ENCODE results near the gene IPO13.
A peak's percentile ranks its signal among the peaks of the same experiment; 100 is the strongest.

Gene IPO13

DNA sequence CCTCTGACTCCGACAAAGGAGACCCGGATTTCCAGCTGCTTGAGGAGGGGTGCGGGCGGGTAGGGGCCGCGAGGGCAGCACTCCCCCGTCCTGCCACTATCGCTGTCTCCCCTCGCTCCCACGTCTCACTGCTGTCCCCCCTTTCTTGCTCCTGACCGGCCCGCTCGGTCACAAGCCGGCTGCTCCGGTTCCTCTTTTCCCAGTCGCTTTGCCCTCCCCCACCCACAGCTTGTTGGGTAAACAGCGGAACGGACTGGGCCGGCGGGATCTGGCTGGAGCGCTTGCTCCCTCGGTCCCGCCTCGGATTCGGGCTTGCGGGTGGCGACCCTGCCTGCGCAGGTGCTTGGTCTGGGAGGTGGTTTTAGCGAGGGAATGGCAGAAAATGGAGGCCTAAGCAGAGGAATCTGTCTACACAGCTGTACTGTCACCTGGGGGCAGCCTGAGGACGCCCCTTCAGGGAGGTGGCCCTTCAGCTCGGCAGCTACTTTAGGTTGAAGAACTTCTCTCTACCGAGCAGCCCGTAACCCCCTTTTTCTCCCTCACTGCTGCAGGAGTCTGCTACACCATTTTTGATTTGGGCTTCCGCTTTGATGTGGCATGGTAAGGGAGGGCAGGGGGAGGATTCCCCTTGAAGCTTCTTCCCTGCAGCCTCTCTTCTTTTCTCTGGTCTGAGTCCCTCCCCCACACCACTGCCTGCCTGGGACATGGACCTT, 28.7 kb downstream of the IPO13 start:
- ChIA-PET CTCF (interaction anchor here (0.6 to 1.2 kb wide), 4 partner anchors 45 to 212 kb away, joined by 3 to 4 read pairs (median 4); no protein-coding TSS in a partner anchor), POLR2A (ENCODE audit: low non-redundant PET) (interaction anchor here (0.5 to 0.7 kb wide), 4 partner anchors 15 to 212 kb away, joined by 3 to 5 read pairs (median 5); no protein-coding TSS in a partner anchor)
- H3K27ac ChIP-seq, result peak overlapping the region; percentile 90
- TF ChIP-seq, protein P1, sequence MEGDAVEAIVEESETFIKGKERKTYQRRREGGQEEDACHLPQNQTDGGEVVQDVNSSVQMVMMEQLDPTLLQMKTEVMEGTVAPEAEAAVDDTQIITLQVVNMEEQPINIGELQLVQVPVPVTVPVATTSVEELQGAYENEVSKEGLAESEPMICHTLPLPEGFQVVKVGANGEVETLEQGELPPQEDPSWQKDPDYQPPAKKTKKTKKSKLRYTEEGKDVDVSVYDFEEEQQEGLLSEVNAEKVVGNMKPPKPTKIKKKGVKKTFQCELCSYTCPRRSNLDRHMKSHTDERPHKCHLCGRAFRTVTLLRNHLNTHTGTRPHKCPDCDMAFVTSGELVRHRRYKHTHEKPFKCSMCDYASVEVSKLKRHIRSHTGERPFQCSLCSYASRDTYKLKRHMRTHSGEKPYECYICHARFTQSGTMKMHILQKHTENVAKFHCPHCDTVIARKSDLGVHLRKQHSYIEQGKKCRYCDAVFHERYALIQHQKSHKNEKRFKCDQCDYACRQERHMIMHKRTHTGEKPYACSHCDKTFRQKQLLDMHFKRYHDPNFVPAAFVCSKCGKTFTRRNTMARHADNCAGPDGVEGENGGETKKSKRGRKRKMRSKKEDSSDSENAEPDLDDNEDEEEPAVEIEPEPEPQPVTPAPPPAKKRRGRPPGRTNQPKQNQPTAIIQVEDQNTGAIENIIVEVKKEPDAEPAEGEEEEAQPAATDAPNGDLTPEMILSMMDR (conservative IDR thresholded peaks at IDR 0.05; ENCODE audit: low read depth), result no peak
- peak; percentile 37 for DNase-seq (ENCODE audit: low spot score)

DNA sequence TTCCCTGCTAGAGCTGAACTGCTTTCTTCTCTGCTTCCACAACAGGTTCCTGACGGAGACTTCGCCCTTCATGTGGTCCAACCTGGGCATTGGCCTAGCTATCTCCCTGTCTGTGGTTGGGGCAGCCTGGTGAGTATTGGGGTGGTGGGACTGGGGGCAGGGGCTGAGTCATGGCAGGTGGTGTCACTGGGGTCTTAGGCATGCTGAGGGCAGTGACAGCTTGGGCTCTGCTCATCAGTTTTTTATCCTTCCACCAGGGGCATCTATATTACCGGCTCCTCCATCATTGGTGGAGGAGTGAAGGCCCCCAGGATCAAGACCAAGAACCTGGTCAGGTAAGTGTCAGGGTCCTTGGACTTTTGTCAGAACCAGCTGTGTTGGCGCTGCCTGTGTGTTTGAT, 29.3 kb downstream of the IPO13 start:
- peak overlapping the region; percentile 90 for H3K27ac ChIP-seq
- TF ChIP-seq, protein P1 (conservative IDR thresholded peaks at IDR 0.05; ENCODE audit: low read depth), result no peak
- ChIA-PET POLR2A (ENCODE audit: low non-redundant PET) (no interaction called here), CTCF (interaction anchor here (0.8 to 1.2 kb wide), 3 partner anchors 45 to 213 kb away, joined by 3 to 4 read pairs (median 3); no protein-coding TSS in a partner anchor)
- DNase-seq (ENCODE audit: low spot score), result no peak

DNA sequence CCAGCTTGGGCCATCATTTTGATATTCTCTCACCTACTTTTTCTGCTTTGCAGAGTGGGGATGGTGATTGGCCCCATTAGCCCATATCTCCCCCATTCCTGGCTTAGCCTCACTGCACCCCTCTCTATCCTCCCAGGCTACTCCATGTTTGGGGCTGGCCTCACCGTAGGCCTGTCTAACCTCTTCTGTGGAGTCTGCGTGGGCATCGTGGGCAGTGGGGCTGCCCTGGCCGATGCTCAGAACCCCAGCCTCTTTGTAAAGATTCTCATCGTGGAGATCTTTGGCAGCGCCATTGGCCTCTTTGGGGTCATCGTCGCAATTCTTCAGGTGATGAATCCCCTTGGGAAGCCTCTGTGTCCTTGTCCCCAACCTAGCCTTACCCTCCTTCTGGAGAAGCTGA, 30.1 kb downstream of the IPO13 start:
- ChIA-PET POLR2A (ENCODE audit: low non-redundant PET) (no interaction called here), CTCF (no interaction called here)
- H3K27ac ChIP-seq, result peak overlapping the region; percentile 90
- DNase-seq (ENCODE audit: low spot score), result no peak
- TF ChIP-seq, protein P1 (conservative IDR thresholded peaks at IDR 0.05; ENCODE audit: low read depth), result no peak

DNA sequence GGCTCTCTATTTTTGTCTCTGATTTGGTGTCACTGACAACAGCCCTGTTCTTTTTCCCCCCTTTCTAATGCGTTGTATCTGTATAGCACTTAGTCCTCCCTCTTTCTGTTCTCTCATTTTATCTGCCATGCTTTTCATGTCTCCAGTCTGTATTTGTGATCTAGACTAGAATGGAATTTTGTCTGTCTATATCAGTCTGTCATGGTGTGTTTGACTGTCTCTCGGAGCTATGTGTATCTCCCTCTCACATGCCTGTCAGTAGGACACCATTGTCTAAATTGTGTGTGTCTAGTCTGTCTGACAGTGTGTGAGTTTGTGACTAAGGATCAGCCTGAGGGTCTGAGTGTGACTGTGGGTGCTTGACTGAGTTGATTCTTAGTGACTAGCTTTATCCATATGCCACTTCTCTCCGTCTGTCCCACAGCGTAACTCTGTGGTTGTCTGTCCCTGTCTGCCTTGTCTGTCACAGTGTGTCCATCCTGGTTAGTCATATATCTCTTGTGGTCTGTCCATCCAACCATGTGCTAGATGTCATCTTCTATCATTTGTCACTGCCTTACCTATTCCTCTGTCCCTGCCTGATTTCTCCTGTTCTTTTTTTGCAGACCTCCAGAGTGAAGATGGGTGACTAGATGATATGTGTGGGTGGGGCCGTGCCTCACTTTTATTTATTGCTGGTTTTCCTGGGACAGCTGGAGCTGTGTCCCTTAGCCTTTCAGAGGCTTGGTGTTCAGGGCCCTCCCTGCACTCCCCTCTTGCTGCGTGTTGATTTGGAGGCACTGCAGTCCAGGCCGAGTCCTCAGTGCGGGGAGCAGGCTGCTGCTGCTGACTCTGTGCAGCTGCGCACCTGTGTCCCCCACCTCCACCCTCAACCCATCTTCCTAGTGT, 30.9 kb downstream of the IPO13 start:
- TF ChIP-seq, protein P1 (conservative IDR thresholded peaks at IDR 0.05; ENCODE audit: low read depth), result no peak
- ChIA-PET POLR2A (ENCODE audit: low non-redundant PET) (no interaction called here), CTCF (no interaction called here)
- no peak for DNase-seq (ENCODE audit: low spot score)
- H3K27ac ChIP-seq, result peak overlapping the region; percentile 94

DNA sequence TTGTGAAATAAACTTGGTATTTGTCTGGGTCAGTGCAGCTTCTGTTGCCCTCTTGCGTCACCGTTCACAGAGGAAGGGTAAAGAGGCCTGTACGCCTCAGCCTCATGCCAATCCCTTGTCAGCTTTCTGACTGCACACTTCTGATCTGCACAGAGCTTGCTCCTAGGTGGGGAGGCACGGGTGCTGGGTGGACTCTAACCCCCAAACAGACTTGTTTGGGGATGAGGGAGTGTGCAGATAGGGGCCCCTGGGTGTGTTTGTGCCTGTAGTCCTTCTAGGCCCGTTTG, 31.5 kb downstream of the IPO13 start:
- CTCF ChIA-PET, result no interaction called here
- no peak for DNase-seq (ENCODE audit: low spot score)
- peak overlapping the region; percentile 94 for H3K27ac ChIP-seq
- TF ChIP-seq, protein P1 (conservative IDR thresholded peaks at IDR 0.05; ENCODE audit: low read depth), result no peak
- POLR2A ChIA-PET (ENCODE audit: low non-redundant PET), result no interaction called here

DNA sequence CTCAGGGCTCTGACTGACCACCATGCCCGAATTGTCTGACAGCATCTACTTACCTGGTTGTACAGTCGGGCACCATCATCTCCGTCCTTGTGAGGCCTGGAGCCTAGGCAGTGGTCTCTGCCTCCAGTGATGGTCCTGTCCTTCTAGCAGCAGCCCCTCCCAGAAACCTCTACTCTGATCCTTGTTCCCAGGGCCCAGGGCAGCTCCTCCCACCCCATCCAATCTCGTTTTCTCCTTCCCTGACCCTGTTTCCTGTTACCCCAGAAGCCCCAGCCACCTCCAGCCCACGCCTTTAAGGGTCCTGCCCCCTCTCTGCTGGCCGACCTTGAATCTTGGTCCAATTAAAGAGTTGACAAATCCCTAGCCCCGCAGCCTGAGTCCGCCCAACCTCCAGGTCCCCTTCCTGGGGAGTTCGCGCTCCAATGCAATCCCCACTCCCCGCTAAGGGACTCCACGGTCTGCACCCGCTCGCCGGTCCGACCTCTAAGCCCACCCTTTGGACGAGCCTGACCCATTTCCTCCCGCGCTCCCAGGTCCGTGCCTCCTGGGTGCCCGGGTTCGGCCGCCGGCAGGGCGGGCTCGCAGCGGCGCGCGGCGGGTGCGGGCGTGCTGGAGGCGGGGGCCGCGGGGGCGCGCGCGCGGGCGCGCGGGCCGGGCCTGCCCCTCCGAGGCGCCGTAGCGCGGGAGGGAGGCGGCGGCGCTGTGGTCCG, 32.0 kb downstream of the IPO13 start, which contains the start of gene B4GALT2:
B4GALT2 (plus strand) TSS at position 660 of the 710 bp plus-strand sequence. CDS start 1,951 bp downstream, outside the sequence.
- CTCF ChIA-PET, result no interaction called here
- H3K27ac ChIP-seq, result peak within 1 kb of the TSS; percentile 94
- POLR2A ChIA-PET (ENCODE audit: low non-redundant PET), result no interaction called here

More for the DNA sequence above, 32.0 kb downstream of the IPO13 start, which contains the start of gene B4GALT2:
- peak; percentile 64 for DNase-seq (ENCODE audit: low spot score)
- TF ChIP-seq, protein P1 (conservative IDR thresholded peaks at IDR 0.05; ENCODE audit: low read depth), result no peak
